K562 (cell line): ENCODE data around the gene NFIC. TPM values are rescaled to one million over a fixed set of nuclear protein-coding genes. Genes with fewer than 3 reads are reported as not detected.

Experiments
- ATAC-seq: fragments of 200-7000 bp; cut with Tn5 transposase; 3 replicates; pipeline ENCODE4 v1.9.1; 2020; ENCODE audit warnings: moderate library complexity
- BruUV-seq: library from RNA; stranded (reverse); fragments of 400-500 nt; replicated peaks from 2 replicates; lab custom pipeline; 2021; lab: Mats Ljungman, UMichigan
- CTCF ChIA-PET: fragments of 300-600 bp; formaldehyde crosslinking; extraction: SDS; loops from one replicate; lab custom pipeline; 2021; ENCODE audit warnings: low intra/inter-chr PET ratio; lab: Yijun Ruan, JAX
- POLR2A ChIA-PET: fragments of 300-600, 350-650 bp; sonication (Branson Sonifier 250); formaldehyde crosslinking; extraction: SDS; loops from one replicate; lab custom pipeline; 2021; ENCODE audit warnings: antibody characterized with exemption, inconsistent platforms; lab: Yijun Ruan, JAX
- DNase-seq, 4 experiments: peaks; one replicate each; pipeline versions ENCODE4 v3.0.0 to v3.0.0-alpha.2; 2011 to 2018; ENCODE audit warnings: low spot score in 3 of 4, mixed read lengths in 3 of 4; ENCODE audit errors: extremely low read depth in 1 of 4
- FAIRE-seq: peaks from 2 replicates; lab custom pipeline; 2011; peaks lifted over from hg19 to GRCh38; lab: Jason Lieb, UNC
- H2AFZ ChIP-seq: 2 replicates; pipeline ENCODE4 v1.6.0; 2011; ENCODE audit warnings: low read depth, low read length, control low read depth, inconsistent platforms
- H3K27ac ChIP-seq: fragments of 200-600 bp; 3 replicates; pipeline ENCODE4 v1.8.0; 2011; ENCODE audit warnings: low read depth, mild to moderate bottlenecking, control low read depth, inconsistent platforms, low read length, moderate library complexity, mixed read lengths; ENCODE audit errors: extremely low read depth
- H3K27me3 ChIP-seq, 2 experiments: fragments of 300-600 bp in 1 of 2; 2 replicates in 1 of 2; 3 replicates in 1 of 2; pipeline versions ENCODE4 v1.6.0 to v1.8.0; 2011; ENCODE audit warnings: inconsistent platforms in 2 of 2, low read length in 2 of 2, mild to moderate bottlenecking in 1 of 2, mixed read lengths in 1 of 2, moderate library complexity in 1 of 2; ENCODE audit not compliant: control insufficient read depth in 2 of 2, insufficient read depth in 2 of 2
- H3K36me3 ChIP-seq: fragments of 300-600 bp; 3 replicates; pipeline ENCODE4 v1.8.0; 2011; ENCODE audit warnings: mild to moderate bottlenecking, low read length, inconsistent platforms; ENCODE audit not compliant: control insufficient read depth, insufficient read depth
- H3K4me1 ChIP-seq, 2 experiments: fragments of 200-600 bp in 1 of 2; replicated peaks in 1 of 2; 2 replicates in 1 of 2; 3 replicates in 1 of 2; pipeline versions ENCODE4 v1.5.1 to v1.8.0; 2011; ENCODE audit warnings: inconsistent platforms in 2 of 2, low read length in 2 of 2, mild to moderate bottlenecking in 1 of 2, mixed read lengths in 1 of 2, moderate library complexity in 1 of 2; ENCODE audit not compliant: control insufficient read depth in 2 of 2, insufficient read depth in 2 of 2
- H3K4me2 ChIP-seq: 2 replicates; pipeline ENCODE4 v1.6.1; 2011; ENCODE audit warnings: low read length, control low read depth, inconsistent platforms, mixed read lengths; ENCODE audit not compliant: insufficient read depth
- H3K4me3 ChIP-seq: fragments of 200-600 bp; sonication (generic), shearing (Covaris generic); 2 replicates; pipeline ENCODE4 v1.5.1; 2016; ENCODE audit warnings: control low read depth, inconsistent platforms
- H3K79me2 ChIP-seq: fragments of 200-600 bp; 3 replicates; pipeline ENCODE4 v1.8.0; 2011; ENCODE audit warnings: low read length, inconsistent platforms; ENCODE audit not compliant: control insufficient read depth, insufficient read depth
- H3K9ac ChIP-seq, 2 experiments: 2 replicates each; pipeline versions ENCODE4 v1.6.0 to v1.6.1; 2011; ENCODE audit warnings: low read depth in 2 of 2, low read length in 2 of 2, control low read depth in 1 of 2, inconsistent platforms in 1 of 2, mild to moderate bottlenecking in 1 of 2, mixed read lengths in 1 of 2; ENCODE audit not compliant: insufficient read depth in 1 of 2
- H3K9me1 ChIP-seq: one replicate; pipeline ENCODE4 v1.6.0; 2011; ENCODE audit warnings: inconsistent platforms, mild to moderate bottlenecking, low read length, moderate library complexity; ENCODE audit not compliant: control insufficient read depth, insufficient read depth
- H3K9me3 ChIP-seq: replicated peaks from 2 replicates; pipeline ENCODE4 v1.5.1; 2011; ENCODE audit warnings: low read depth, low read length, inconsistent platforms; ENCODE audit not compliant: control insufficient read depth, insufficient read depth
- H4K20me1 ChIP-seq: replicated peaks from 2 replicates; pipeline ENCODE4 v1.6.1; 2011; ENCODE audit warnings: low read length, inconsistent platforms, mixed read lengths; ENCODE audit not compliant: control insufficient read depth, insufficient read depth
- CC2D1A ChIP-seq: fragments of 450-650 bp; IDR thresholded peaks from 2 replicates; pipeline ENCODE4 v1.6.1; 2017; ENCODE audit warnings: mild to moderate bottlenecking
- NFRKB ChIP-seq: fragments of 450-650 bp; IDR thresholded peaks from 2 replicates; pipeline ENCODE4 v1.6.1; 2016; ENCODE audit warnings: low read depth
- PURB ChIP-seq: sonication (generic); formaldehyde crosslinking; IDR thresholded peaks from 2 replicates; pipeline ENCODE4 v1.9.0; 2021; ENCODE audit warnings: low read depth, mild to moderate bottlenecking, missing genetic modification reagents
- RBBP5 ChIP-seq: fragments of 200-600 bp; sonication (generic); IDR thresholded peaks from 2 replicates; pipeline ENCODE4 v1.6.1; 2012; ENCODE audit warnings: borderline replicate concordance, mild to moderate bottlenecking, low read length, control low read depth, inconsistent platforms; ENCODE audit not compliant: insufficient read depth, poor library complexity, severe bottlenecking
- RHOXF2B ChIP-seq: fragments of 250-450 bp; sonication (Bioruptor Pico); conservative IDR thresholded peaks from 2 replicates; pipeline ENCODE4 v1.5.1; 2021
- SIN3A ChIP-seq, 2 experiments: fragments of 150-350 bp in 1 of 2; IDR thresholded peaks; 2 replicates each; pipeline ENCODE4 v1.6.1; 2011 to 2016; ENCODE audit warnings: borderline replicate concordance in 2 of 2, low read depth in 2 of 2, low read length in 2 of 2, mild to moderate bottlenecking in 2 of 2, moderate library complexity in 2 of 2; ENCODE audit not compliant: control insufficient read depth in 1 of 2
- ZNF263 ChIP-seq: sonication (generic); formaldehyde crosslinking; IDR thresholded peaks from 2 replicates; pipeline ENCODE4 v1.8.0; 2022; ENCODE audit warnings: mild to moderate bottlenecking, missing genetic modification reagents, borderline replicate concordance
- ZNF316 ChIP-seq: fragments of 450-650 bp; IDR thresholded peaks from 2 replicates; pipeline ENCODE4 v1.6.1; 2016
- ZNF785 ChIP-seq: fragments of 250-450 bp; sonication (Bioruptor Pico); IDR thresholded peaks from 2 replicates; pipeline ENCODE4 v1.4.0; 2020; ENCODE audit warnings: mild to moderate bottlenecking
- WGBS: fragments of 100-300 bp; shearing (Covaris generic); methylation state at CpG from one replicate; pipeline ENCODE4 v1.1.6; 2016; ENCODE audit warnings: low coverage, mixed read lengths; ENCODE audit not compliant: insufficient coverage; ENCODE audit errors: missing lambda C conversion rate; 5-methylcytosine and 5-hydroxymethylcytosine counted together
- in situ Hi-C: fragments of 300-500 bp; cut with MboI; formaldehyde crosslinking; loops from 4 replicates; pipeline ENCODE4 v1.15.0; 2018; ENCODE audit warnings: inconsistent platforms, mixed read lengths
- intact Hi-C: fragments of 100-400 bp; cut with micrococcal nuclease; formaldehyde crosslinking; loops from 2 replicates; pipeline ENCODE4 v1.14.2; 2022
- polyA plus RNA-seq, 8 experiments: library from polyadenylated mRNA; depleted of rRNA in 4 of 8; stranded (reverse) in 5 of 8; unstranded in 3 of 8; fragments of >200 nt; fragmentation: Nextera tagmentation in 2 of 8; fragmentation: Illumina TruSeq in 1 of 8; extraction: Ambion mirVana in 2 of 8; extraction: Trizol in 1 of 8; gene quantifications; 2 replicates each; pipeline versions ENCODE4 v1.2.1 to v1.2.3, GENCODE V29; 2011 to 2014; ENCODE audit warnings: inconsistent platforms in 1 of 8, missing spikeins in 1 of 8
- total RNA-seq, 7 experiments: library from RNA; depleted of rRNA in 6 of 7; stranded (reverse); fragments of >200 nt in 6 of 7; fragmentation: Illumina TruSeq in 2 of 7; extraction: Trizol in 2 of 7; gene quantifications; 2 replicates each; pipeline versions ENCODE4 v1.2.1 to v1.2.3, GENCODE V29; 2011 to 2021; ENCODE audit warnings: low replicate concordance in 1 of 7
- TF ChIP-seq, protein P1 (sequence below): fragments of 250-450 bp; sonication (Bioruptor Pico); IDR thresholded peaks from 2 replicates; pipeline ENCODE4 v1.4.0; 2020
- TF ChIP-seq, protein P2 (sequence below): fragments of 250-450 bp; sonication (Bioruptor Pico); IDR thresholded peaks from 2 replicates; pipeline ENCODE4 v1.8.0; 2021; ENCODE audit warnings: moderate library complexity, mild to moderate bottlenecking, inconsistent platforms
- TF ChIP-seq, protein P3 (sequence below): fragments of 250-450 bp; sonication (Bioruptor Pico); IDR thresholded peaks from 2 replicates; pipeline ENCODE4 v1.9.0; 2021; ENCODE audit warnings: mild to moderate bottlenecking, inconsistent platforms
- TF ChIP-seq, protein P4 (sequence below), 2 experiments: fragments of 450-650 bp in 1 of 2; sonication (generic) in 1 of 2; formaldehyde crosslinking in 1 of 2; IDR thresholded peaks in 1 of 2; conservative IDR thresholded peaks in 1 of 2; 2 replicates each; pipeline versions ENCODE4 v1.6.1 to v1.8.1; 2016 to 2023; ENCODE audit warnings: mild to moderate bottlenecking in 2 of 2, moderate library complexity in 2 of 2, inconsistent platforms in 1 of 2, missing genetic modification reagents in 1 of 2

NFIC gene
- total and polyA plus RNA-seq, 9 of the 15 experiments (the other 6 are each of a cell fraction or from before 2014, with no cell fraction given), result 0.71 to 62.1 (median 6.9) TPM

DNA sequence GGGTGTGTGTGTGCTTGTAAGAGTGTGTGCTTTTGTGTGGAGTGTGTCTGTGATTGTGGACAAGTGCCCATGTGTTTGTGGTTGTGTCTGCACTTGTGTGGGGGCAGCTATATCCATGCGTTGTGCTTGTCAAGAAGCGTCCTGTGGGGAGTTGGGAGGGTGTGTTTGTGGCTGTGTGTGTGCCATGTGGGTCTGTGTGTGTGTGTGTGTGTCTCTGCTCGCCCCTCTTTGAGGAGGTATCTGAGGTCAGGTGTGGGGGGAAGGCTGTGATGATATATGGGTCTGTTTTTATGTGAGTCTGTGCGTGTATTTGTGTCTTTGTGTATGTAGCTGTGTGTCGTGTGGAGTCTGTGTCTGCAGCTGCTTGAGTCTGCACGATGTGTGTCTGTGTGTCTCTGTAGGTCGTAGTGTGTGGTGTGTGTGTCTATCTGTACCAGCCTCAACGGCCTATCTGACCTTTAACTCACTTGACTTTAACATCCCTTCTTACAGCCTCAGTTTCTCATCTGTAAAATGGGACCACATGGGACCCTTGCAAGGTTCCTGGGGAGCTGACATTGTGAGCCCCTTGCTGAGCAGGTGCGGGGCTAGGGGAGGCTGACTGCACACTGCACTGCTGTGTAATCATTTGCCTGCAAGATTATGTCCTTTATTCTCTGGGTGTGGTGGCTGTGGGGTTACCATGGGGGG, 4.0 kb upstream of the NFIC start (continued):
- TF ChIP-seq, protein P1, sequence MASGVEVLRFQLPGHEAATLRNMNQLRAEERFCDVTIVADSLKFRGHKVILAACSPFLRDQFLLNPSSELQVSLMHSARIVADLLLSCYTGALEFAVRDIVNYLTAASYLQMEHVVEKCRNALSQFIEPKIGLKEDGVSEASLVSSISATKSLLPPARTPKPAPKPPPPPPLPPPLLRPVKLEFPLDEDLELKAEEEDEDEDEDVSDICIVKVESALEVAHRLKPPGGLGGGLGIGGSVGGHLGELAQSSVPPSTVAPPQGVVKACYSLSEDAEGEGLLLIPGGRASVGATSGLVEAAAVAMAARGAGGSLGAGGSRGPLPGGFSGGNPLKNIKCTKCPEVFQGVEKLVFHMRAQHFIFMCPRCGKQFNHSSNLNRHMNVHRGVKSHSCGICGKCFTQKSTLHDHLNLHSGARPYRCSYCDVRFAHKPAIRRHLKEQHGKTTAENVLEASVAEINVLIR (CRISPR knock-in tag), result no peak
- TF ChIP-seq, protein P2, sequence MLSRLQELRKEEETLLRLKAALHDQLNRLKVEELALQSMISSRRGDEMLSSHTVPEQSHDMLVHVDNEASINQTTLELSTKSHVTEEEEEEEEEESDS, result no peak
- no peak for TF ChIP-seq RHOXF2B (CRISPR knock-in tag)
- TF ChIP-seq, all 486 proteins: peak for 21

DNA sequence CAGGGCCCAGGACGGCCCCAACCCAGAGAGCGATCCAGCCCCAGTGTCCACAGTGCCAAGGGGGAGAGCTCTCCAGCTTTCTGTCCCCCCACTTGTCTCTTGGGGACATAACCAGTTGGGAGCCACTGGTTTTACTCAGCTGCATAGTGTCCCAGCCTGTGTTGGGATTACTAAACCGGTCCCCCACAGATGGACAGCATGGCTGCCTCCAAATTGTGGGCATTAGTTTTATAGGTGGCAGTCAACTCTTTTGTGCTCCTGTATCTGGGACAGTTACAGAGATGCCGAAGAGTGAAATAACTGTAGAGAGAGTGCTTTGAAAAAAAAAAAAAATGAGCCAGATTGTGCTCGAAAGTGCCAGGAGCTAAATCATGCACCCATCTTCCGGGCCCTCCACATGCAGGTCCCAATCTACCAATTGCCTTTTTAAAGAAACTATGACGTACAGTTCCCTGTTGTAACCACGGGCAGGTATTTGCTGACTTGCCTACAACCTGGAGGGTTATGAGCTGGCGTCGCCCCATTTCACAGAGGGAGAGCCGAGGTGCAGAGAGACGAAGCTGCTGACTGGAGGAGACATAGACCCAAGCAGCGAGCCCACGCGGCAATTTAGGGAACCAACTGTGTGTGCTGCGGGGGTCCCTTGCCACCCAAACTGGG, 2.4 kb upstream of the NFIC start:
- Histone ChIP-seq H3K9me3 (no peaks in the 10 kb centered on the region), H3K79me2 (peaks cover 90% of the 10 kb centered on the region), H4K20me1 (peaks cover 24% of the 10 kb centered on the region), H2AFZ (no peak overlapping the region), H3K4me1 (peaks cover 53 to 75% of the 10 kb centered on the region in 2 experiments), H3K27me3 (no peaks in the 10 kb centered on the region), H3K4me3 (no peak overlapping the region), H3K27ac (peak overlapping the region; percentile 95; the same call in 2 of the 3 replicates), H3K4me2 (peak overlapping the region; percentile 33), H3K9ac (peak overlapping the region; percentile 26 to 84; a peak in 3 of 4 replicates), H3K9me1 (no peaks in the 10 kb centered on the region), H3K36me3 (peaks cover 21% of the 10 kb centered on the region; the same call in 2 of the 3 replicates)
- WGBS, result 48% methylated on average over 16 of the region's 16 CpGs
- DNase-seq, result no peak
- intact Hi-C loops, result no loop called here
- FAIRE-seq, result peak; percentile 67
- ATAC-seq, result no peak
- CTCF ChIA-PET, result no interaction called here
- BruUV-seq, result no TSS peak
- POLR2A ChIA-PET, result interaction anchor here (0.6 to 1.7 kb wide), 2 partner anchors 10 to 307 kb away, joined by 3 to 4 read pairs; no protein-coding TSS in a partner anchor
- in situ Hi-C loops, result no loop called here
- TF ChIP-seq, protein P3, sequence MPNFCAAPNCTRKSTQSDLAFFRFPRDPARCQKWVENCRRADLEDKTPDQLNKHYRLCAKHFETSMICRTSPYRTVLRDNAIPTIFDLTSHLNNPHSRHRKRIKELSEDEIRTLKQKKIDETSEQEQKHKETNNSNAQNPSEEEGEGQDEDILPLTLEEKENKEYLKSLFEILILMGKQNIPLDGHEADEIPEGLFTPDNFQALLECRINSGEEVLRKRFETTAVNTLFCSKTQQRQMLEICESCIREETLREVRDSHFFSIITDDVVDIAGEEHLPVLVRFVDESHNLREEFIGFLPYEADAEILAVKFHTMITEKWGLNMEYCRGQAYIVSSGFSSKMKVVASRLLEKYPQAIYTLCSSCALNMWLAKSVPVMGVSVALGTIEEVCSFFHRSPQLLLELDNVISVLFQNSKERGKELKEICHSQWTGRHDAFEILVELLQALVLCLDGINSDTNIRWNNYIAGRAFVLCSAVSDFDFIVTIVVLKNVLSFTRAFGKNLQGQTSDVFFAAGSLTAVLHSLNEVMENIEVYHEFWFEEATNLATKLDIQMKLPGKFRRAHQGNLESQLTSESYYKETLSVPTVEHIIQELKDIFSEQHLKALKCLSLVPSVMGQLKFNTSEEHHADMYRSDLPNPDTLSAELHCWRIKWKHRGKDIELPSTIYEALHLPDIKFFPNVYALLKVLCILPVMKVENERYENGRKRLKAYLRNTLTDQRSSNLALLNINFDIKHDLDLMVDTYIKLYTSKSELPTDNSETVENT (CRISPR knock-in tag), result no peak
- no peak for TF ChIP-seq CC2D1A
- TF ChIP-seq, protein P4, sequence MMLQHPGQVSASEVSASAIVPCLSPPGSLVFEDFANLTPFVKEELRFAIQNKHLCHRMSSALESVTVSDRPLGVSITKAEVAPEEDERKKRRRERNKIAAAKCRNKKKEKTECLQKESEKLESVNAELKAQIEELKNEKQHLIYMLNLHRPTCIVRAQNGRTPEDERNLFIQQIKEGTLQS (IDR thresholded peaks at IDR 0.05), result no peak
- TF ChIP-seq, protein P4 (CRISPR knock-in tag; conservative IDR thresholded peaks at IDR 0.05), result no peak
- TF ChIP-seq ZNF316, result peak; percentile 52; the same call in 1 of the 2 replicates
- TF ChIP-seq SIN3A (IDR thresholded peaks at IDR 0.05; ENCODE audit: borderline replicate concordance in 2 of 2, control insufficient read depth in 1 of 2, low read depth in 2 of 2, low read length in 2 of 2), result no peak
- TF ChIP-seq RBBP5, result peak; percentile 6
- no peak for TF ChIP-seq ZNF785
- 0 out of 2 replicates have a peak, but pooled peaks have one; percentile 26 for TF ChIP-seq ZNF263
- no peak for TF ChIP-seq PURB (CRISPR knock-in tag)
- TF ChIP-seq NFRKB, result no peak
